A172 (cell line): ENCODE data around the gene MDGA2. TPM values are rescaled to one million over a fixed set of nuclear protein-coding genes. Genes with fewer than 3 reads are reported as not detected.
"Not testable (repeated sequence)": the region's sequence is repeated elsewhere in the genome, so short reads cannot be mapped to it uniquely, and the experiment has no call there.

Source experiments
- DNase-seq: peaks from one replicate; pipeline ENCODE4 v3.0.0-alpha.2; 2015; ENCODE audit warnings: low spot score
- total RNA-seq: library from RNA; depleted of rRNA; stranded (reverse); fragments of >200 nt; shearing (Covaris generic); gene quantifications from 2 replicates; pipeline ENCODE4 v1.2.3, GENCODE V29; 2014

MDGA2 gene
- total RNA-seq, 1 experiment from 2014 or later: not detected

DNA sequence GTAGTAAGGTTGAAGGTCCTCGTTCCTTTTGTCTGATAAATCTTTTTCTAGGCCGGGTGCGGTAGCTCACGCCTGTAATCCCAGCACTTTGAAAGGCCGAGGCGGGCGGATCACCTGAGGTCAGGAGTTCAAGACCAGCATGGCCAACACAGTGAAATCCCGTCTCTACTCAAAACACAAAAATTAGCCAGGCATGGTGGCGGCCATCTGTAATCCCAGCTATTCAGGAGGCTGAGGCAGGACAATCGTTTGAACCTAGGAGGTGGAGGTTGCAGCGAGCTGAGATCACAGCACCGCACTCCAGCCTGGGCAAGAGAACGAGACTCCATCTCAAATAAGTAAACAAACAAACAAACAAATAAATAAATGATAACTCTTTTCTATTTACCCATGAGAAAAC, 51.3 kb downstream of the MDGA2 start:
- not testable (repeated sequence) for DNase-seq

DNA sequence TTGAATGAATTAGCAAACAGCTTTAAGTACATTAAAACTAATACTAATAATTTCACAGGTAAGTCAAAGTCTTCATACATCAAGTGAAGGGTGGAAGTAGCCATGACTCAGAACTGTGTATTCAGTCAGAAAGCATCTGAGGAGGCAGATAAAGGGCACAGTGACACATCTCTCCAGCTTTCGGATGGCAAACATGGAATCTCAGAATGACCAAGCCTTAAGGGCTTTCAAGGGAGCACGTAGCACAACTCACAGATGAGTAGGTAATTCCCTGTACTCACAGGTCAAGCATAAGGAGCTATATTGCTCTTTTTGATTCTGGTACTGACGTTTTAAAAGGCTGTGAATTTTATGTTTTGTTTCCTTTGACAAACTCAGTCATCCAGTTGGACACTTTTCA, 56.0 kb downstream of the MDGA2 start:
- peak; percentile 32 for DNase-seq

DNA sequence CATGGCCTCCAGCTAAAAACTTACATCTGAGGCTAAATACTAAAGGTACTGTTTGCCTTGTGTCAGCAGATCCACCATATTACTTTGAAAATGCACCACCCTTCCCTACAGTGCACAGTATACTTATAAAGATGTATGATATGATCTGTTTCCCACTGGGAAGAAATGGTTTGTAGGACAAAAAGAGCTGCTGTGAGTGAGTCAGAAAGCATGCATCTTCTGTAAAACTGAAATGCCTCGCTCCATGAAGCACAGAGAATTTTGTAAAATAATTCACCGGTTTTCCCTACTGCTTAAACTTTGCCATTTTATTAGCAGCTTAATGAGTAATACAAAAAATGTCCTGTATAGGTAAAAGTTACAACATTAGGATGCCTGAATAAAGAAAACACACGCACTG, 68.8 kb downstream of the MDGA2 start:
- no peak for DNase-seq

DNA sequence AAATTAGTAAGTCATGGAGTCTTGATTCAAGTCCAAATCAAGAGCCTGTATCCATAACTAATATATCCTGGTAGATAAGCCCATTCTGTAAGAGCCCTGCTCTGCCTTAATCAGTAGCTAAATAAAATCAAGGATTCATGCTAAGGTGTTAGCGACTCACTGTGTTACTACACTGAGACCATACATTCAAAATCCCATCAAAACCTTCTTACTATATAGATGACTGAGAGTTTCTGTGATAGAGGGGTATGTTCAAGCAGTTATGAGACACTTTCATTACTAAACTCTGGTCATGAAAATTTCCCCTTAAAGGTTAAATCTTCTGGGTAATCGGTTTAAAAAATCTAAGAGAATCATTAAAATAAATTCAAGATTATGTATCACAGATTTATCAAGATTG, 78.5 kb downstream of the MDGA2 start:
- no peak for DNase-seq

DNA sequence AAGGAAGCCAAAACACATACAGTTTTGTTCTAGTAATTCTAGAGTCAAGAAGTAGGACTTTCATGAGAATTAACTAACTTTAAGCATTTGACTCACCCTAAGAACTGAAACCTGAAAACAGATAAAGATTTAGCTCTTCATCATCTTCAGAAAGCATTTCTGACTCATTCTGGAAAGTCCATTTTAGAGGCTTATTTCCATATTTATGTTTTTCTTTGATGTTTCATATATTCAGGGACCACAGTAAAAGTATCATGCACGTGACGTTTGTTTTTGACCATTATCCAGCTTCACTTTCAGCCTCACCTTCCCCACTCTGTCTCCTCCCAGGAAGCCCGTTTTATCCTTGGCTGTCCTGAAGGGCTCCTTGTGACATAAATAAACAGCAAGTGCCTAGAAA, 79.2 kb downstream of the MDGA2 start:
- no peak for DNase-seq

DNA sequence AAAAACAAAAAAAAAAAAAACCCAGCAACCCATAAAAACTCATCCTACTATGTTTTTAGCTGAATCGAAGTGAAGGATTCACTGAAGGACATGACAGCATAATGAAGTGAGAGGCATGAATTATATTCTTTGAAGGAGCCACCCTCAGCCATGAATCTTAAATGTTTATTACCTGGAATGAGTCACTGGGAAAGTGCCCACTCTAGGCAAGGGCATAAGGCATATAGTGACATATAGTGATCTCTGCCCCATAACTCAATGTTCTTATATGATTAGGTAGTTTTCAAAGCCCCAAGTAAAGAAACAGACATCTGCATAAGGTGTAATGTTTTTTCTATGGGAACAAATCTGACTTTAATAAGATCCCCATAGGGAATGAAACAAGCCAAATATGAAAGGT, 79.9 kb downstream of the MDGA2 start:
- DNase-seq: no peak

DNA sequence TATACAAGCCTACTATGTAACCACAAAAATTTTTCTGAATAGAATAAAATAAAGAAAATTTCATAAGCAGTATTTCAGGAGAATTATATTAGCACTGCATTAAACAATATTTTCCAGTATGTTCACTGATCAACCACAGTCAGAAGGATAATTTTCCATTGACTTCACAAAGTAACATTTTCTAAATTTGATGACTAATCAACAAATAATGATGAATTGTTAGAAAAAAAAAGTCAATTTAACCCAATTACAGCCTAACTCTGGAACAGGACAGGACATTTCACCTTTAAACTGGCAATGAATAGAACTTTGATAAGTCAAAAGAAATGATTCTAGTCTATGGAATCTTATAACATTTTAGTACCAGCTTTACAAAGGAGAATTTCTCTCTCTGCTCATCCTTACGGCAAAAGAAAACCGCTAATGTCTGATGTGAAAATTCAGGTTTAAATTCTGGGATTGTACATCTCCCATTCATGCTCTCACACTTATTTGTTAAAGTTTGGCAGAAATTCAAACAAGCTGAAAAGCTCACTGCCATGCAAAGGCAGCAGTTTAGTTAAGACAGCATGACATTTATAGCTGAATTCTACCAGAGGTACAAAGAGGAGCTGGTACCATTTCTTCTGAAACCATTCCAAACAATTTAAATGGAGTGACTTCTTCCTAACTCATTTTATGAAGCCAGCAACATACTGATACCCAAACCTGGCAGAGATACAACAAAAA, 84.5 kb downstream of the MDGA2 start:
- DNase-seq: no peak

DNA sequence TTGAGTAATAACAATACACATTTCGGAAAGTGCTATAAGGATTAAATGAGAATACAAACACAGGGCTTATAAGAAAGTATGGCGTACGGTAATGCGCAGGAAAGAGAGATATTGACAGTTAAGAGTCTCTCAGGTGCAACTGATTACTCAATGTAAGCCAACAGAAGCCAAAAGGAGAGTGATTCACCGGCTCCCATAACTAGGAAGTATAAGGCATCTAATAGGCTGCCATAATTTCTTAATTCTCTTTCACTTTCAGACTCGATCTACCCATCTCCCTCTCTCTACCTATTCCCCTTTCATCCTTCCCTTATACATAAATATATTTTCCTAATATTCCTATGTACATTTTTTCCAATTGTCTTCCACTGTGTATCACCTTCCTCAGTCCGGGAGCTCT, 90.0 kb downstream of the MDGA2 start:
- DNase-seq: no peak

DNA sequence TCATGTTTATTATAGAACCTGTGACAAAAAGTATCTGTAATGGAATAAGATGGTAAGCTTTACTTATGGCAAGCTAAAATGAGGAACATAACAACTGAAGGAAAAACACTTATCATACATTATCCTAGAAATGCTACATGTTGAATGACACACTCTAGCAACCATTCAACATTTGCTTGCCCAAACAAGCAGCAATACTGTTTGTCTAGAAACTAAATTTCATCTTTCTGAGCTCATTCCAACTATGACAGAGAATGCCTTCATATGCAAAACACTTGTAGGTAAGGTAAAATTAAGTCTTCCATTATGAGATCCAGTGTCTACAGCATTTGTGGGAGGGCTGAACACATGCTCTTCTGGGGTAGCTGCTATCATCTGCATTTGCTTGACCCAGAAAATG, 108.1 kb downstream of the MDGA2 start:
- DNase-seq: no peak

DNA sequence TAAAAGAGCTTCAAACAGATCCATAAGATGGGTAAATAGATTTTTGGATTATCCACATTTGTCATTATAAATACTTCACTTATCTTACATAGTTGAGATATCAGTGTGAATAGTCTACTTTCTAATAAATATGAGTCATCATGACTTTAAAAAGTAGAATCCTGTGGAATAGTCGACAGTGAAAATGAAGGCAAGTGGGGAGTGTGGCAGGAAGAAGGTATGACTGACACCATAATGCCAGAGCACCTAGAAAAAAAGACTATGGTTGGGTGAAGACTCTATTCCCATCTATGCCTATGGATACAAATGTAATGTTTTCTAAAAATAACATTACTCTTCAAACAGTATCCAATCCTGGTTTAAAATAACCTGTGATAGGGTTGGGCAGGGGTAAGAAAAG, 117.5 kb downstream of the MDGA2 start:
- DNase-seq: no peak

DNA sequence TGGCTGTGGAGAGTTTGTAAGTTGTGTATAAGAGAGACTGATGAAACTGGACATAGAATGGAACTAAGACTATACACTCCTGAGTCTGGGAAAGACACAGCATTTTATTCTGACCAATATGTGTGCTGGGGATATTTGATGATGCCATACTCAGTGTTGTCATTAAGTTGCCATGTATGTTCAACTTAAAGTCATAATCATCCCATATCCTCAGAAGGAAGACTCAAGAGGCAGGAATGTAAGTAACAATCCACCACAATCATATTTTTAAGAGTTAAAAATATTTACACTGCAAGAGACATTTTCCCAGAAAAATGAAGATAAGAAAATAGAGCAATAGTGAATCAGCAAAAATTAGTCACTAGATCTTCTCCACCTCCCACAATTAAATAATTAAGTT, 120.1 kb downstream of the MDGA2 start:
- DNase-seq: peak; percentile 2

DNA sequence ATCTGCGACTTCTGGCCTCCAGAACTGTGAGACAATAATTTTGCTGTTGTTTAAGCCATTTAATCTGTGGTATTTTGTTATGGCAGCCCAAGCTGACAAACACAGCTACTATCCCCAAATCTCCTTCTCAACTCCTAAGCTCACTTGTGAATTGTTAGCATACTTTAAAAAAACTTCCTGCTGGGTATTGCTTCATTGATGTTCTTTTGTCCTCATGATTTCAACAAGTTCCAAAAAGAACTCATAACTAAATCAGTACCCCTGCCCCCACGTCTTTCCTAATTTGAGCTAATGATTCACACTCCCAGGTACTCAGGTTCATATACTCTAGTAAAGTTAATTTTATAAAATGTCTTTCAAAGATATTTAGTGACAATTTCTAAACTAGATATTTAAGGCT, 125.5 kb downstream of the MDGA2 start:
- no peak for DNase-seq

DNA sequence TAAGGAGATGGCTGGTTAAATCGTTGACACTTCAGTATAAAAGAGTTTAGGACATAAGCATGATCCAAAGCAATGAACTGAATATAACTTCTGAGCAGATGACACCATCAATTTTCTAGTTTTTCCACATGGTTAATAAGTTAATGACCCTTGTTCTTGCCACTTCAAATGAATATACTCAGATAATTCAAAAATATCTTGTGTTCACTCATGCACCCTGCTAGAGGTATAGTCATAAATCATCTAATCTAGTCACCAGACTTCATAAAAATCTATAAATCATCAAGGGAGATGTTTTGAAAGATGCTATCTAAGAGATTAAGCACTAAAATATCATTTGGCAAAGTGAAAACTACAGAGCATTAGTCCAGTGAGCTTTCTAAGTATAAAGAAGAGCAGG, 131.9 kb downstream of the MDGA2 start:
- DNase-seq: no peak

DNA sequence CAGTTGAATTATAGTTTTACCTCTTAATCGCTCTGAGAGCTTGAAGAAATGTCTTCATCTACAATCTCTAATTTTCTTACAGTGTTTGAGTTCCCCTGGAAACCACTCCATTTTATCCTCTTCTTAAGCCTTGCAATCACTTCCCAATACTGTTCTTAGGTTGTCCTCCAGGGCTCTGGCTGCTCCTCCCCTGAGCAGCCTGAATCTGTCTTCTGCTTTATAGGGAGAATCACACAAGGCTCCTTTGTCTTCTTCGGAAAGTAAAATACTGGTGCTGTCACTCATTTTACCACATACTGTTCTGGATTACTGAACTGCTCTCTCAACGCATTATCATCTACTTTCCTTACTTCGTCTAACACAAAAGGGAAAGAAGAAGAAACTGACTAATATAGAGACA, 133.7 kb downstream of the MDGA2 start:
- DNase-seq: no peak

DNA sequence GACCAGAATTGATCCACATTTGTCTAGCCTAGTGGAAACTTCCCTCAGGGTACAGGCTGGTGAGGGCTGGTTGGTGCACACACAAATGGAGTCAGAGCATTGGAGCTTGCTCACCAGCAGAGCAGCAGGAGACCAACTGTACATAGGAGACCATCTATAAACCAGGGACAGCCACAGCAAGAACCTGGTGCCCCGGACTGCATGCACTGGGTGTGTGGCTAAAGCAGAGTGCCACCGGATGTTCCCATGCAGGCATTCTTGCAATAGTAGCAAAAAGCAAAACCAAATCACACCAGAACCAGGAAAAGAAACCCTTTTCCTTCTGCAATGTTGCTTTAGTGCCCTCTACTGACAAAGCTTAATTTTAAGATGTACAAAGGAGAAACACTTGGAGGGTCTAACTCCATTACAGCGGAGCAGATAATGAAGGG, 136.4 kb downstream of the MDGA2 start:
- DNase-seq: peak; percentile 6

DNA sequence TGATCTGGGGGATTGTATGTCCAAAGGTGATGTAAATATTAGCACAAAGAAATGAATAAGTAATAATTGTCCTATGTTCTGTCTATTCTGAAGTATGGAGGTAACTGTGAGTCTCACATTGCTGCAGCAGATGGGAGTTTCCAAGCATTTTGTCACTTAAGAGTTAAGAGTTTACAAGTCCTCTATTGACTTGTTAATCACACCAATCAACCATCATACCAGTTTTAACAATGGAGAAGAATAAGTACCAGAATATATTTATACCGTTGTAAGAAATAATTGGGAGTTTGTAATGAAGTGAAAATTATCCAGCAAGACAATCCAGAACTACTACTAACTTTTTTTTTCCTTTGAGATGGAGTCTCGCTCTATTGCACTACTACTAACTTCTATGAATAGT, 139.1 kb downstream of the MDGA2 start:
- DNase-seq: no peak

DNA sequence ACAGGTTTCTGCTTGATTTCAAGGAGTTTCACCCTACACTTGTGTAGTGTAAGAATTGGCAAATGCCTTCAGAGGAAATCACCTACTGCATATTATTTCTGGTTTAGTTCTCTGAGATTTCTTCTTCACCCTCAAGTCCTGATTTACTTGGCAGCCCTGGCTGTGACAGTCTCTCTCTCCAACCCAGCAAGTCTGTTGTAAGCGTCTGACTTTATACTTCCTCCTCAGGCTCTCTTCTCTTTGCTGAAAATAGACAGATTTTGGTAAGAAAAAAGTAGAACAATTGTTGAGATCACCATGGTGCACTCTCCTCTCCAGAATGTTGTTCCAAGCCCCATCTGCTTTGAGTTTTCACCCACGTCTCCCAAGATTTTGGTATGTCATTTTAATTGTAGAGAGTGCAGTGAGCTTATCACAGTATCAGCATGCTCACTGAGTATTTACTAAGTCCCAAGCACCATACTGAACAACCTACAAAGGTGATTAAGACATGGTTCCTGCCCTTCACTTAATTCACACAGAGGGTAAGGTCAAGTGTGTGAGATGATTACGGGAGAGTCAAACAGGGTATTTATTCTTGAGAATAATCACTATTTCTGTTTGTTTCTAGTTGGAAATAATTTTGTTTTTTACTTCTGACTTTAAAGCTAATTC, 148.7 kb downstream of the MDGA2 start:
- no peak for DNase-seq

DNA sequence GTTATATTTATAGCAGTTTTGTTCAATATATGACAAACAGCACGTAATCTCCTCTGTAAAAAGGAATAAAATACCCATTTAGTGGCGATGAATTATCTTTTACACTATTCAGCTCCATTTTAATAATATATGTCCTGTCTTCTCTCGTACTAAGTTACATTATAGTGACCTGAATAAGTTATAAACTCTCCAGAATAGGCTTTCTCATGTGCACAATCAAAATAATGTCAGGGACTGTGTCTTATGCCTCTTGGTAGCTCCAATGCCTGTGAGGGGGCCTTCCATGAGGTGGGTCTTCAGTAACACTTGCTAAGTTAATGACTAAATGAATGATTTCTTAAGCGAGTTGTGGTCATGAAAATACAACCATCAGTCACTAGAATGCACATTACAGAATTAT, 150.9 kb downstream of the MDGA2 start:
- no peak for DNase-seq

DNA sequence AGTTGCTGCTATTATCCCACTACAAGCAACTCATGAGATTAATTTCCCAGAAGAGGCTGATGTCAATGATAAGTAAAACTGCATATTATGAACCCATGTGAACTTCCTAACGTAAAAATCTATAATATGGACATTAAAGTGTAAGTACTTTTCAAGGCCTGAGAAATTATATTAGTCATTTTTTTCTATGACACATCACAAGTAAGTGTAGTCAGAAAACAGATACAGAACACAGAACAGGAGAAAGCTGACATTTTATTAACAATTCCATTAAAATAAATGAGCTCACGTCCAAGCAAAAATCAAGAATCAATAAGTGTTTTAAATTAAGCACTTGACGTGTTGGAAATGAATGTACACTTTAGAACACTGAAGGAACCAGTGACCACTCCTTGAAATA, 155.0 kb downstream of the MDGA2 start:
- DNase-seq: no peak

DNA sequence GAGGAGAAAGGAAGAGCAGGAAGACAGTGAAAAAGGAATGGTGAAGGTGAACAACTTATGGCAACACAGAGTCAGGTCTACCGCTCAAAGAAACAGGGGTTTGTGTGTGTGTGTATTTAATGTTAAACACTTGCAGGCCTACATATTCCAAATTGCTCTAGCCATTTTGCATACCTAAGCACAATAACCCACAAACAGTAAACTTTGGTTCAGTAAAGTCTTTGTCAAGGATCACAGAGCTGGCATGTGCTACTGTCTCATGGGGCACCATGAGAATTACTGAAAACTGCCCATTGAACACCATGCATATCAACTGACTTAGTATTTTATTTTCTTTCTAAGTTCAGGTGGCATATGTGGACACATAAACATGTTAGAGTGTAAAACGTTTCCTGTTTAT, 163.6 kb downstream of the MDGA2 start:
- no peak for DNase-seq

DNA sequence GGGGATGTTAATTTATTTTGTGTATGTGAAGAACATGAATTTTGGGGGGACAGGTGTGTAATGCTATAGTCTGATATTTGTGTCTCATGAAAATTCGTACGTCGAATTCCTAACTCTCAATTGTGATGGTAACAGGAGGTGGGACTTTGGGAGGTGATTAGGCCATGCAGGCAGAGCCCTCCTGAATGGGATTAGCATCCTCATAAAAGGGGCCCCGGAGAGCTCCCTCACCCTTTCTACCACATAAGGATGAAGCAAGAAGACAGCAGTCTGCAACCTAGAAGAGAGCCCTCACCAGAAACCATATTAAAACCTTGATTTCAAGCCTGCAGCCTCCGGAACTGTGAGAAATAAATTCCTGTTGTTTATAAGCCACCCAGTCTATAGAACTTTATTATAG, 165.4 kb downstream of the MDGA2 start:
- no peak for DNase-seq

DNA sequence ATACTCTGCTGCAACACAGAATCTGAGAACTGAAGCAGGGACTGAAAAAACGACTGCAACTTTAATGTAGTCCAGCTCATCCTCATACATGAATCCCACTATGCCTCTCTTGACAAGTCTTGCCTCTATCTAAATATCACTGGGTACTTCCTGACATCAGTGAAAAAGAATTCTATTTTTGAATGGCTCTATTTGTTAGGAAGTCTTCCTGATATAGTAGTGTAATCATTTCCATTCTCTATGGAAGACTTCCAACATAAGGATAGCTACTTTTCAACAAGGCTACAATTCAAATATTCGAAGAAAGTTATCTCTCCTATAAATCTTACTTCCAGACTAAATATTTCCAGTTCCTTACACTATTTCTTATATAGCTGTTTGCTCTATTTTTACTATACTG, 167.5 kb downstream of the MDGA2 start:
- no peak for DNase-seq

DNA sequence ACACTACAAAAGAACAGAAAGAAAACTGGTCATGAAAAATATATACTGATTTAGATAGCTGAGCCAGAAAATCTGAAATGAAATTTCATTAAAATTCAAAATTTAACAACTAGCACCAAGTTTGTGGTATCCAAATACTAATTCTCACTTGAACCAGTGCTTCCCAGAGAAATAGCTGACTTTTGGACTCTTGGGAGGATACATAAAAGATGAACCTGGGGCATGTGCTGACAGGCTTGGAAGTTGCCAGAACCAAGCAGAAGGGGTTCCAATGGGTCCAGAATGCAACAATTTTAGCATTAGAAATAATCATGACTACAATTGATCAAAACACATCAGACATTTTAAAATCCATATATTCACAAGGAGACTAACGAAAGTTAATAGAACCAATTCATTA, 175.0 kb downstream of the MDGA2 start:
- no peak for DNase-seq

DNA sequence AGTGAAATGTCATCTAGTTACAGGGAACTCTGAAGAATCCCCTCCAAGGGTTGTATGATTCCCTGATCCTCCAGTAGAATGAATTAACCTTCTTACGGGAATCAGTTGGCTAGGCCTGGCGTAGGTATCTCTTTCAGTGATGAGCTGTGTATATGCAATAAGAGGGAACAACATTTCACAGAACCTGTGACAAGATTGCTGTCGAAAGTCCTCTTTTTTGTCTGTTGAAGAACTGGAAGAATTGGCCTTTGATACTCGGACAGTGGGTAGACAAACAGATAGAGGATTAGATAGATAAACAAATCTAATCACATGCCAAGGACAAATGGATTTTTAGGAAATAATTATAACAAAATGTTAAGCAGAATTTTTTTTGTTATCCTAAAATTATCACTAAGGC, 184.6 kb downstream of the MDGA2 start:
- no peak for DNase-seq
